Measurements from ENCODE around the gene SALL2. TPM values are rescaled to one million over a fixed set of nuclear protein-coding genes. Genes with fewer than 3 reads are reported as not detected.

SALL2 gene
- total and polyA plus RNA-seq, 8 donors = 1.8 to 11.9 (median 3.6) TPM

- Histone ChIP-seq H3K27ac (no peak overlapping the region), H3K27me3 (no peaks in the 10 kb centered on the region), H3K4me1 (no peaks in the 10 kb centered on the region), H3K9me3 (no peaks in the 10 kb centered on the region), H3K4me3 (peak overlapping the region in 1 of 4 donors; percentile 61), H3K36me3 (no peaks in the 10 kb centered on the region)
- 84 to 86% methylated on average over 18 of the region's 18 CpGs for WGBS, 2 donors
- FAIRE-seq (no peak), ATAC-seq (no peak), DNase-seq (no peak)
- intact Hi-C loops (cut with DNase I) = no loop called here
- TF ChIP-seq CTCF (IDR thresholded peaks at IDR 0.05) = no peak
Observed at GRCh38 chr14:21524575-21525490, 1.3 kb downstream of the SALL2 start.

GRCh38 chr14:21523203-21523602 is 2.9 kb downstream of the SALL2 start:
- Histone ChIP-seq H3K36me3 (no peaks in the 10 kb centered on the region), H3K9me3 (no peaks in the 10 kb centered on the region), H3K4me1 (no peaks in the 10 kb centered on the region), H3K27ac (no peak overlapping the region), H3K4me3 (no peak overlapping the region), H3K27me3 (no peaks in the 10 kb centered on the region)
- ATAC-seq (no peak), FAIRE-seq (no peak), DNase-seq (no peak)
- TF ChIP-seq CTCF (IDR thresholded peaks at IDR 0.05) = no peak
- 73 to 91% methylated on average over 6 to 7 of the region's 7 CpGs for WGBS, 2 donors
- intact Hi-C loops (cut with DNase I) = no loop called here

GRCh38 chr14:21521501-21521900 is 4.6 kb downstream of the SALL2 start:
- H3K9me3 ChIP-seq = no peaks in the 10 kb centered on the region
- no peaks in the 10 kb centered on the region for H3K4me1 ChIP-seq
- intact Hi-C loops (cut with DNase I) = no loop called here
- 77 to 83% methylated on average over 2 of the region's 2 CpGs for WGBS, 2 donors
- H3K4me3 ChIP-seq = no peak overlapping the region
- H3K27me3 ChIP-seq = no peaks in the 10 kb centered on the region
- TF ChIP-seq CTCF (IDR thresholded peaks at IDR 0.05) = no peak
- no peaks in the 10 kb centered on the region for H3K36me3 ChIP-seq
- H3K27ac ChIP-seq = no peak overlapping the region
- FAIRE-seq (no peak), DNase-seq (no peak), ATAC-seq (no peak)

- FAIRE-seq = no peak
- ATAC-seq = no peak
- no peaks in the 10 kb centered on the region for H3K4me1 ChIP-seq
- no peak overlapping the region for H3K27ac ChIP-seq
- intact Hi-C loops (cut with DNase I) = no loop called here
- H3K27me3 ChIP-seq = no peaks in the 10 kb centered on the region
- no peaks in the 10 kb centered on the region for H3K9me3 ChIP-seq
- WGBS, 2 donors = 50 to 57% methylated on average over 1 of the region's 1 CpG
- no peak overlapping the region for H3K4me3 ChIP-seq
- DNase-seq = no peak
- H3K36me3 ChIP-seq = no peaks in the 10 kb centered on the region
- TF ChIP-seq CTCF (IDR thresholded peaks at IDR 0.05) = no peak
Observed at GRCh38 chr14:21520767-21521166, 5.4 kb downstream of the SALL2 start.

- WGBS, 2 donors = 83 to 90% methylated on average over 2 of the region's 2 CpGs
- FAIRE-seq = no peak
- DNase-seq = no peak
- H3K27me3 ChIP-seq = no peaks in the 10 kb centered on the region
- H3K9me3 ChIP-seq = no peaks in the 10 kb centered on the region
- no peak overlapping the region for H3K27ac ChIP-seq
- no peaks in the 10 kb centered on the region for H3K36me3 ChIP-seq
- intact Hi-C loops (cut with DNase I) = no loop called here
- no peak overlapping the region for H3K4me3 ChIP-seq
- no peaks in the 10 kb centered on the region for H3K4me1 ChIP-seq
- TF ChIP-seq CTCF (IDR thresholded peaks at IDR 0.05) = no peak
- no peak for ATAC-seq
Observed at GRCh38 chr14:21518725-21519124, 7.4 kb downstream of the SALL2 start.
